PC-9 (cell line): ENCODE data around the gene ATOX1.

Source experiments
- EZH2 ChIP-seq: fragments of 200-600 bp; sonication (generic); IDR thresholded peaks from 2 replicates; pipeline ENCODE4 v1.8.0; 2017; ENCODE audit warnings: antibody characterized with exemption, low read depth
- TF ChIP-seq, protein P1 (sequence below): fragments of 200-600 bp; sonication (generic); conservative IDR thresholded peaks from 2 replicates; pipeline ENCODE4 v1.6.1; 2017; ENCODE audit warnings: mixed run types, antibody characterized with exemption, mild to moderate bottlenecking, moderate library complexity

DNA sequence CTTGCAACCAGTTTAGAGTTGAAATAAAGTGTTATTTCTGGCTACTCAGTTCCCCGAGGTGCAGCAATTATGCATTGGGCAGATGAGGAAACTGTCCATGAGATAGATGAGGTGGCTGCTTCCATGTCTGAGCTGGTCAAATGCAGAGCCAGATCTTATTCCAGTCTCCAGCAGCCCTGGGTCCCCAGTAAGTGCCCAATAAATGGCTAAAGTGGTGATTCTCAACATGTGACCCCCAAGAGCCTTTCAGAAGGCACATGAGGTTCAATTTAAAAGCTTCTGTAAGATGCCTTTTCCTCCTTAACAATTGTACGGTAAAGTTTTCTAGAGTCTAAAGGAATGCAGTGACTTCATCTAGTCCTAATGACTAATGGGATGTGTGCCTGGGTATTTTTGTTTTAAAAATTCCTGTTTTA, 17.5 kb downstream of the ATOX1 start:
- TF ChIP-seq, protein P1, sequence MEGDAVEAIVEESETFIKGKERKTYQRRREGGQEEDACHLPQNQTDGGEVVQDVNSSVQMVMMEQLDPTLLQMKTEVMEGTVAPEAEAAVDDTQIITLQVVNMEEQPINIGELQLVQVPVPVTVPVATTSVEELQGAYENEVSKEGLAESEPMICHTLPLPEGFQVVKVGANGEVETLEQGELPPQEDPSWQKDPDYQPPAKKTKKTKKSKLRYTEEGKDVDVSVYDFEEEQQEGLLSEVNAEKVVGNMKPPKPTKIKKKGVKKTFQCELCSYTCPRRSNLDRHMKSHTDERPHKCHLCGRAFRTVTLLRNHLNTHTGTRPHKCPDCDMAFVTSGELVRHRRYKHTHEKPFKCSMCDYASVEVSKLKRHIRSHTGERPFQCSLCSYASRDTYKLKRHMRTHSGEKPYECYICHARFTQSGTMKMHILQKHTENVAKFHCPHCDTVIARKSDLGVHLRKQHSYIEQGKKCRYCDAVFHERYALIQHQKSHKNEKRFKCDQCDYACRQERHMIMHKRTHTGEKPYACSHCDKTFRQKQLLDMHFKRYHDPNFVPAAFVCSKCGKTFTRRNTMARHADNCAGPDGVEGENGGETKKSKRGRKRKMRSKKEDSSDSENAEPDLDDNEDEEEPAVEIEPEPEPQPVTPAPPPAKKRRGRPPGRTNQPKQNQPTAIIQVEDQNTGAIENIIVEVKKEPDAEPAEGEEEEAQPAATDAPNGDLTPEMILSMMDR: peak; percentile 56; the same call in 1 of the 2 replicates
- TF ChIP-seq EZH2: no peak
